ENCODE measurements around the gene HDAC4. TPM values are rescaled to one million over a fixed set of nuclear protein-coding genes. Genes with fewer than 3 reads are reported as not detected.

HDAC4 gene
- total and polyA plus RNA-seq, 9 of the 15 experiments (the other 6 are each of a cell fraction or from before 2014, with no cell fraction given) = 0.11 to 20.2 (median 4.0) TPM

- TF ChIP-seq FOXK1 (CRISPR knock-in tag; IDR thresholded peaks at IDR 0.05; ENCODE audit: borderline replicate concordance) (no peak), TBL1XR1 (IDR thresholded peaks at IDR 0.05; ENCODE audit: low read length in 2 of 2) (no peak), ELF2 (CRISPR knock-in tag; IDR thresholded peaks at IDR 0.05) (no peak), CCAR2 (IDR thresholded peaks at IDR 0.05; ENCODE audit: low read depth, low read length) (no peak)
Observed at GRCh38 chr2:239073745-239074530, 326.9 kb downstream of the HDAC4 start (continued).

- no peak overlapping the region for H3K4me2 ChIP-seq (ENCODE audit: insufficient read depth, low read length)
- no peak for DNase-seq (ENCODE audit: extremely low read depth in 1 of 4, low spot score in 3 of 4)
- H3K9me1 ChIP-seq (ENCODE audit: control insufficient read depth, insufficient read depth, low read length) = no peaks in the 10 kb centered on the region
- no peak overlapping the region for H2AFZ ChIP-seq (ENCODE audit: low read depth, low read length)
- no peaks in the 10 kb centered on the region for H4K20me1 ChIP-seq (replicated peaks; ENCODE audit: control insufficient read depth, insufficient read depth, low read length)
- no peak for TF ChIP-seq TFAM (CRISPR knock-in tag; conservative IDR thresholded peaks at IDR 0.05)
- TF ChIP-seq ZFX (CRISPR knock-in tag; IDR thresholded peaks at IDR 0.05) = no peak
- TF ChIP-seq PCBP2 (IDR thresholded peaks at IDR 0.05; ENCODE audit: low read depth, low read length, poor library complexity, severe bottlenecking) = no peak
- TF ChIP-seq CREB5 (CRISPR knock-in tag; IDR thresholded peaks at IDR 0.05) = no peak
- no peak for TF ChIP-seq CBX3 (IDR thresholded peaks at IDR 0.05; ENCODE audit: borderline replicate concordance in 1 of 2, low read length in 2 of 2)
- TF ChIP-seq ZKSCAN3 (CRISPR knock-in tag; IDR thresholded peaks at IDR 0.05) = no peak
- TF ChIP-seq PREB (CRISPR knock-in tag; IDR thresholded peaks at IDR 0.05) = no peak
- TF ChIP-seq ZNF280B (CRISPR knock-in tag; IDR thresholded peaks at IDR 0.05) = no peak
- TF ChIP-seq FOXP1 (CRISPR knock-in tag; IDR thresholded peaks at IDR 0.05) = no peak
- no peak for TF ChIP-seq KLF1 (tag; IDR thresholded peaks at IDR 0.05)
- TF ChIP-seq PHF21A (IDR thresholded peaks at IDR 0.05; ENCODE audit: borderline replicate concordance, low read depth) = no peak
- no peak for TF ChIP-seq RNF2 (IDR thresholded peaks at IDR 0.05)
- no TSS peak for BruUV-seq (replicated peaks)
- H3K4me3 ChIP-seq = no peak overlapping the region
- no peaks in the 10 kb centered on the region for H3K79me2 ChIP-seq (ENCODE audit: control insufficient read depth, insufficient read depth, low read length)
- CTCF ChIA-PET (ENCODE audit: low intra/inter-chr PET ratio) = no interaction called here
- WGBS (ENCODE audit: insufficient coverage, low coverage, missing lambda C conversion rate) = 85% methylated on average over 4 of the region's 12 CpGs
- POLR2A ChIA-PET = interaction anchor here (0.6 kb wide), 1 partner anchor 193 kb away, joined by 3 read pairs; no protein-coding TSS in a partner anchor
- H3K4me1 ChIP-seq (replicated peaks in 1 of 2; ENCODE audit: control insufficient read depth in 2 of 2, insufficient read depth in 2 of 2, low read length in 2 of 2) = no peaks in the 10 kb centered on the region
- intact Hi-C loops (cut with micrococcal nuclease) = no loop called here
- H3K9ac ChIP-seq (ENCODE audit: insufficient read depth in 1 of 2, low read depth in 2 of 2, low read length in 2 of 2) = no peak overlapping the region
- H3K27me3 ChIP-seq (ENCODE audit: control insufficient read depth in 2 of 2, insufficient read depth in 2 of 2, low read length in 2 of 2) = no peaks in the 10 kb centered on the region
- no peak for FAIRE-seq
- no peak for ATAC-seq
- H3K9me3 ChIP-seq (replicated peaks; ENCODE audit: control insufficient read depth, insufficient read depth, low read depth, low read length) = no peaks in the 10 kb centered on the region
- H3K36me3 ChIP-seq (ENCODE audit: control insufficient read depth, insufficient read depth, low read length) = no peaks in the 10 kb centered on the region
- no peak overlapping the region for H3K27ac ChIP-seq (ENCODE audit: extremely low read depth, low read depth, low read length)
- in situ Hi-C loops (cut with MboI) = no loop called here
Observed at GRCh38 chr2:239073270-239073669, 327.6 kb downstream of the HDAC4 start.
